ENCODE results near the gene MEGF6.

Gene MEGF6

DNA sequence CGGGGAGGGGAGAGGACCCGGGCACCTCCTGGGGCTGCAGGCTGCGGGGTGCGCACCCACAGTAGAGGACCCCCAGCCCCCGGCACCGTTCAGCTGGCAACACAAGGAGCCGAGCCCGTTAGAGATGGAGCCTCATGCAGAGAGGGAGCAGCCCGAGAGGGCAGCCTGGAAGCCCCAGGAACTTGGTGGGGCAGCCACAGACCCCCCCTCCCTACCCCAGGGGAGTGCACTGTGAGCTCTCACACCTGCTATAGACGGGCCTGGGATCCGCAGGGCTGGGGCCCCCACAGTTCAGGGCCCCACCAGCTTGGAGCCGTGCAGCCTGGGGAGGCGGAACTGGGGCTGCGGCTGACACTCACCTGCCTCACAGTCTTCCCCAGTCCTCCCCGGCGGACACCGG is 109.9 kb downstream of the MEGF6 start:
- no peak overlapping the region for H3K9ac ChIP-seq (ENCODE audit: low read length in 5 of 5)
- H3K27ac ChIP-seq (ENCODE audit: low read depth, low read length): no peak overlapping the region
- peaks cover 0 to 19% (median 2%) of the 10 kb centered on the region in 5 donors for H3K36me3 ChIP-seq (ENCODE audit: control insufficient read depth in 5 of 5, insufficient read depth in 5 of 5, low read length in 5 of 5)
- H3K4me1 ChIP-seq (ENCODE audit: control insufficient read depth in 5 of 5, insufficient read depth in 5 of 5, low read length in 5 of 5): peaks cover 0 to 31% (median 22%) of the 10 kb centered on the region in 5 donors
- H3K4me3 ChIP-seq (ENCODE audit: low read depth in 1 of 5, low read length in 5 of 5): no peak overlapping the region
- peaks cover 0 to 4% (median 0%) of the 10 kb centered on the region in 5 donors for H3K27me3 ChIP-seq (ENCODE audit: control insufficient read depth in 5 of 5, insufficient read depth in 4 of 5, low read length in 5 of 5)
- H3K9me3 ChIP-seq (ENCODE audit: control insufficient read depth in 5 of 5, low read length in 5 of 5): no peaks in the 10 kb centered on the region

DNA sequence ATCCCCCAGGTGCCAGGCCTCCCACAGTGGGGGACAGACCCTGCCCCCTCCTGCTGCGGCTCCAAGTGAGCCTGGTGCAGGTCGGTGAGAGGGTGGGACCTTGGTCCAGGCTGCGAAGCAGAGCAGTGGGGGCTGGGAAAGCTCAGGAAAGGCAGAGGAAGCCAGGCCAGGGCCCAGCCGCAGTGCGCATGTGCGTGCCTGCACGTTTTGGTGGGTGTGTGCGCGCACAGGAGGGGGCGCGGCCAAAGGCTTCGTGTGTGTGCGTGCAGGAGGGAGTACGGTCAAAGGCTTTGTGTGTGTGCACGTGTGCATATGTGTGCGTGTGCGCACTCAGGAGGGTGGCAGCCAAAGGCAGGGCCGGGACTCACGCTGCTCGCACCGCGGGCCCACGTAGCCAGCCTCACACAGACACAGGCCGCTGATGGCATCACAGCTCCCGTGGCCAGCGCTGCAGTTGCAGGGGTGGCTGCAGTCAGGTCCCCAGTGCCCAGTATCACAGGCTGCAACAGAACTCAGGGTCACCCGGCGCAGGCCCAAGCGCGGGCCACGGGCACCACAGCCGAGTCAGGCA is 111.0 kb downstream of the MEGF6 start:
- H3K9me3 ChIP-seq (ENCODE audit: control insufficient read depth in 5 of 5, low read length in 5 of 5): no peaks in the 10 kb centered on the region
- no peak overlapping the region for H3K4me3 ChIP-seq (ENCODE audit: low read depth in 1 of 5, low read length in 5 of 5)
- H3K9ac ChIP-seq (ENCODE audit: low read length in 5 of 5): no peak overlapping the region
- H3K27me3 ChIP-seq (ENCODE audit: control insufficient read depth in 5 of 5, insufficient read depth in 4 of 5, low read length in 5 of 5): peaks cover 0 to 4% (median 0%) of the 10 kb centered on the region in 5 donors
- H3K36me3 ChIP-seq (ENCODE audit: control insufficient read depth in 5 of 5, insufficient read depth in 5 of 5, low read length in 5 of 5): peaks cover 0 to 25% (median 2%) of the 10 kb centered on the region in 5 donors
- H3K4me1 ChIP-seq (ENCODE audit: control insufficient read depth in 5 of 5, insufficient read depth in 5 of 5, low read length in 5 of 5): peaks cover 0 to 31% (median 20%) of the 10 kb centered on the region in 5 donors
- no peak overlapping the region for H3K27ac ChIP-seq (ENCODE audit: low read depth, low read length)

DNA sequence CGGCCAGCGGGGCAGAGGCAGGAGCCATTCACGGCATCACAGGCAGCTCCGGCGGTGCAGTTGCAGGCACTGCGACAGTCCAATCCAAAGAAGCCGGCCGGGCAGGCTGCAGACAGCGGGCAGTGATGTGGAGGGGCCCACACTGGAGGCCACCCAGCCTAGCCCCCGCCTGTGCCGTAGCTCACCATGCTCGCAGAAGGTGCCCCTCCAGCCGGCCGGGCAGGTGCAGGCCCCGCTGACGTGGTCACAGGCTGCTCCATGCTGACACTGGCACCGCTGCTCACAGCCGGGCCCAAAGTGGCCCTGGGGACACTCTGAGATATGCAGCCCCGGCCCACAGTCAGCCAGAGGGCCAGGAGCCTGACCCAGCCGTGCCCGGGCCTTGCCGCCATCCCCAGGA is 111.7 kb downstream of the MEGF6 start:
- Histone ChIP-seq H3K9me3 (ENCODE audit: control insufficient read depth in 5 of 5, low read length in 5 of 5) (no peaks in the 10 kb centered on the region), H3K36me3 (ENCODE audit: control insufficient read depth in 5 of 5, insufficient read depth in 5 of 5, low read length in 5 of 5) (peaks cover 0 to 28% (median 2%) of the 10 kb centered on the region in 5 donors), H3K27me3 (ENCODE audit: control insufficient read depth in 5 of 5, insufficient read depth in 4 of 5, low read length in 5 of 5) (peaks cover 0 to 7% (median 0%) of the 10 kb centered on the region in 5 donors), H3K27ac (ENCODE audit: low read depth, low read length) (no peak overlapping the region), H3K9ac (ENCODE audit: low read length in 5 of 5) (no peak overlapping the region), H3K4me1 (ENCODE audit: control insufficient read depth in 5 of 5, insufficient read depth in 5 of 5, low read length in 5 of 5) (peaks cover 0 to 24% (median 14%) of the 10 kb centered on the region in 5 donors), H3K4me3 (ENCODE audit: low read depth in 1 of 5, low read length in 5 of 5) (no peak overlapping the region)

DNA sequence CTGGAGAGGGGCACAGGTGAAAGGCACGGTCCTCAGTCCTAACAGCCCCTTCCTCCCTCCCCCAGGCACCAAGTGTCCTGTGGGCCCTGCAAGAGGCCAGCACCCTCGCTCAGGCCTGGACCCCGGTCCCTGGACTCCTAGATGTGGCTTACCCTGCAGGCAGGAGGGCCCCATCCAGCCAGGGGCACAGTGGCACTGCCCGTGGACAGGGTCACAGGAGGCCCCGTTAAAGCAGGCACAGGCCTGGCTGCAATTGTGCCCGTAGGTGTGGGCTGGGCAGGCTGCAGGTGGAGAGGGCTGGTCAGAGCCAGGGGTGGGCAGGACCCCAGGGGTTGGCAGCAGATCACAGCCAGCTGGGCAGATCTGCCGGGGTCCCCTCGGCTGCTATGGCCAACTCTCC is 112.3 kb downstream of the MEGF6 start:
- Histone ChIP-seq H3K27ac (ENCODE audit: low read depth, low read length) (no peak overlapping the region), H3K36me3 (ENCODE audit: control insufficient read depth in 5 of 5, insufficient read depth in 5 of 5, low read length in 5 of 5) (peaks cover 0 to 31% (median 2%) of the 10 kb centered on the region in 5 donors), H3K4me3 (ENCODE audit: low read depth in 1 of 5, low read length in 5 of 5) (no peak overlapping the region), H3K4me1 (ENCODE audit: control insufficient read depth in 5 of 5, insufficient read depth in 5 of 5, low read length in 5 of 5) (peaks cover 0 to 18% (median 8%) of the 10 kb centered on the region in 5 donors), H3K9ac (ENCODE audit: low read length in 5 of 5) (no peak overlapping the region), H3K27me3 (ENCODE audit: control insufficient read depth in 5 of 5, insufficient read depth in 4 of 5, low read length in 5 of 5) (peaks cover 0 to 7% (median 0%) of the 10 kb centered on the region in 5 donors), H3K9me3 (ENCODE audit: control insufficient read depth in 5 of 5, low read length in 5 of 5) (no peaks in the 10 kb centered on the region)

DNA sequence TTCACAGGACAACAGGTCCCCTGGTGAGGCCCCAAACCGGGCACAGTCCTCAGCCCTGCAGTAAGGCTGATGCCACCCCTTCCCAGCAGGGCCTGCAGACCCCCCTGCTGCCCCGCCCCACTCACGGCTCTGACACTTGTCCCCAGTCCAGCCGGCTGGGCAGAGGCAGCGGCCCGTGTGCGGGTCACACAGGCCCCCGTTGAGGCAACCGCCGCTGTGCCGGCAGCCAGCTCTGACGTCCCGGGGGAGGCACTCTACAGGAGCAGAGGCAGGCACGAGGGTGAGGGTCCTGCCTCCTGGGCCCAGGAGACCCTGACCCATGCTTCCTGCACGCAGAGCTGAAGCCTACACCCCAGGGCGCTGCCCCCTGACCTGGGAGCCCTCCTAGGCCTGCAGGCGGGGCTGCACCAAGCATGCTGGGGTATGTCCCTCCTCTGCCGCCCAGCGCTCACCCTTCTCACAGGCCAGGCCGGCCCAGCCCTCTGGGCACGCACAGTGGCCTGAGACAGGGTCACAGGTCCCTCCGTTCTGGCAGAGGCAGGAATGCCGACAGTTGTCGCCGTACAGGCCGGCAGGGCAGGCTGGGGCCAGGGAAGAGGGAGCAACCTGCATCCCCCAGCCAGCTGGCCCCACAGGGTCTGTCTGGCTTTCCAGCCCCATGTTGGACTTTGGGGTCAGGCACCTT is 112.9 kb downstream of the MEGF6 start:
- no peak overlapping the region for H3K27ac ChIP-seq (ENCODE audit: low read depth, low read length)
- peaks cover 0 to 34% (median 2%) of the 10 kb centered on the region in 5 donors for H3K36me3 ChIP-seq (ENCODE audit: control insufficient read depth in 5 of 5, insufficient read depth in 5 of 5, low read length in 5 of 5)
- H3K27me3 ChIP-seq (ENCODE audit: control insufficient read depth in 5 of 5, insufficient read depth in 4 of 5, low read length in 5 of 5): peaks cover 0 to 7% (median 0%) of the 10 kb centered on the region in 5 donors
- H3K4me1 ChIP-seq (ENCODE audit: control insufficient read depth in 5 of 5, insufficient read depth in 5 of 5, low read length in 5 of 5): peaks cover 0 to 12% (median 5%) of the 10 kb centered on the region in 5 donors
- no peak overlapping the region for H3K9ac ChIP-seq (ENCODE audit: low read length in 5 of 5)
- H3K9me3 ChIP-seq (ENCODE audit: control insufficient read depth in 5 of 5, low read length in 5 of 5): no peaks in the 10 kb centered on the region
- H3K4me3 ChIP-seq (ENCODE audit: low read depth in 1 of 5, low read length in 5 of 5): no peak overlapping the region

DNA sequence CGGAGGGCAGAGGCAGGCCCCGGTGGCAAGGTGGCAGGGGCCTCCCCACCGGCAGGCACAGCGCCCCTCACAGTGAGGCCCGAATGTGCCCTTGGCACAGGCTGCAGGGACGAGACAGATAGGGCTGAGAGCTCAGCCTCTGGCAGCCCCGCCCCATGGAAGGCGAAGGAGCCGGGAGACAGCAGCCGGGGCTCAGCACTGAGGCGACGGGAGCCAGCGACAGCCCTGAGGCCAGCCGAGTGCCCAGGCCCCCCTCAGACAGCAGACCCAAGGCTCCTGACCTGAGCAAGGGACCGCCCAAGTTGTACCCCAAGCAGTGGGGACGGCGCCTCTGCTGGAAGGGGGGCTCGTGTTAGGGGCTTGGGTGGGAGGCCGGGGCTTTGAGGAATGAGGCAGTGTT is 113.8 kb downstream of the MEGF6 start:
- H3K27ac ChIP-seq (ENCODE audit: low read depth, low read length): no peak overlapping the region
- H3K4me3 ChIP-seq (ENCODE audit: low read depth in 1 of 5, low read length in 5 of 5): no peak overlapping the region
- peaks cover 0 to 35% (median 2%) of the 10 kb centered on the region in 5 donors for H3K36me3 ChIP-seq (ENCODE audit: control insufficient read depth in 5 of 5, insufficient read depth in 5 of 5, low read length in 5 of 5)
- H3K9ac ChIP-seq (ENCODE audit: low read length in 5 of 5): no peak overlapping the region
- H3K4me1 ChIP-seq (ENCODE audit: control insufficient read depth in 5 of 5, insufficient read depth in 5 of 5, low read length in 5 of 5): peaks cover 0 to 11% (median 5%) of the 10 kb centered on the region in 5 donors
- peaks cover 0 to 7% (median 0%) of the 10 kb centered on the region in 5 donors for H3K27me3 ChIP-seq (ENCODE audit: control insufficient read depth in 5 of 5, insufficient read depth in 4 of 5, low read length in 5 of 5)
- no peaks in the 10 kb centered on the region for H3K9me3 ChIP-seq (ENCODE audit: control insufficient read depth in 5 of 5, low read length in 5 of 5)

DNA sequence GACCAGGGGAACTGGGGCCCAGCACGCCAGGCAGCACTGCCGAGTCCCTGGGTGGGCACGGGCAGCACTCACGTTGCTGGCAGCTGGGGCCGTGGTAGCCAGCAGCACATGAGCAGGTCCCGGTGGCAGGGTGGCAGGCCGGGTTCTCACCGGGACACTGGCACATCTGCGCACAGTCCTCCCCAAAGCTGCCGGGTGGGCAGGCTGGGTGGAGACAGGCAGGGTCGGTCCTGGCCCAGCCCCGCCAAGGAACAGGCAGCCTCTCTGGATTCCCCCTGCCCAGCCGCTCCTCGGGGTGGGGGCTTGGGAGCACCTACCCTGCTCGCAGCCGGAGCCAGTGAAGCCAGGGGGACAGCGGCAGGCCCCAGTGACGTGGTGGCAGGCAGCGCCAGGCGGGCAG is 114.4 kb downstream of the MEGF6 start:
- peaks cover 0 to 9% (median 0%) of the 10 kb centered on the region in 5 donors for H3K27me3 ChIP-seq (ENCODE audit: control insufficient read depth in 5 of 5, insufficient read depth in 4 of 5, low read length in 5 of 5)
- H3K4me1 ChIP-seq (ENCODE audit: control insufficient read depth in 5 of 5, insufficient read depth in 5 of 5, low read length in 5 of 5): peaks cover 0 to 11% (median 5%) of the 10 kb centered on the region in 5 donors
- no peak overlapping the region for H3K9ac ChIP-seq (ENCODE audit: low read length in 5 of 5)
- H3K4me3 ChIP-seq (ENCODE audit: low read depth in 1 of 5, low read length in 5 of 5): no peak overlapping the region
- no peak overlapping the region for H3K27ac ChIP-seq (ENCODE audit: low read depth, low read length)
- no peaks in the 10 kb centered on the region for H3K9me3 ChIP-seq (ENCODE audit: control insufficient read depth in 5 of 5, low read length in 5 of 5)
- H3K36me3 ChIP-seq (ENCODE audit: control insufficient read depth in 5 of 5, insufficient read depth in 5 of 5, low read length in 5 of 5): peaks cover 0 to 35% (median 2%) of the 10 kb centered on the region in 5 donors

DNA sequence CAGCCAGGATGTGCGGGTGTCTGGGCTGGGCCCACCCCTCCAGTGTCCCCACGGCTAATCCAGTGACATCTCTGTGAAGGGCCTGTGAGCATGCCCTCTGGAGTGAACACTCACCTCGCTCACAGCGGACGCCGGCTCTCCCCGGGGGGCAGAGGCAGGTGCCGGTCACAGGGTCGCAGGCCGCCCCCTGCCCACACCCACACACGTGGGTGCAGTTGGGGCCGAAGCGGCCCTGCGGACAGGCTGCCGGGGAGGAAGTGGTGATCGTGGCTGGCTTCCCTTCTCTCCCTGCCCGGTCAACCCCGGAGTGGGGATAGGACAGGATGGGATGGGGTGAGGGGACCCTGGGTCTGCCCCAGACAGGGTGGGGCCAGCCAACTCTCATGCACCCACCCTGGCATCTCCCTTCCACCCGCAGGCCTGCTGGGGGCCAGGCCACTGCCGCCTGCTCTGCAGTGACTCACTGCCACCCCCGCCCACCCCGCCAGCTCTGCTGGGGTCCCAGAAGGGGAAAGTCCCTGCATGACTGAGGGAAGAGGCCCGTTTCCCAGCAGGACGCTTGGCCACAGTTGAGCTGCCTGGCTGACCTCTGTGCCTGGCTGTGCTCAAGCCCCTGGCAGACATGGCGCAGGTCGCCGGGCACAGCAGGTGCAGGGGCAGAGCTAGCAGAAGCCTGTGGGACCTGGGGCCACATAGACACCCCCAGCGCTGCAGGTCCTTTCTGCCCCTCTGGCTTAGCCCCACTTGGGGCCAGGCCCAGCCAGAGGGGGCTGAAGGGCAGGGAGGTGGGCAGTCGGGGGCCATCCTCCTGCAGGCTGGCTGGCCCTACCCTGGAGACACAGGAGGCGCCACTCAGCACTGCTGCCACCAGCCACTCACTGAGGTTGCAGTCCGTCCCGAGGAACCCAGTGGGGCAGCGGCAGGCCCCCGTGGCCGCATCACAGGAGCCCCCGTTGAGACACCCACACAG is 115.2 kb downstream of the MEGF6 start:
- Histone ChIP-seq H3K4me1 (ENCODE audit: control insufficient read depth in 5 of 5, insufficient read depth in 5 of 5, low read length in 5 of 5) (peaks cover 0 to 3% (median 2%) of the 10 kb centered on the region in 5 donors), H3K36me3 (ENCODE audit: control insufficient read depth in 5 of 5, insufficient read depth in 5 of 5, low read length in 5 of 5) (peaks cover 0 to 35% (median 2%) of the 10 kb centered on the region in 5 donors), H3K27me3 (ENCODE audit: control insufficient read depth in 5 of 5, insufficient read depth in 4 of 5, low read length in 5 of 5) (peaks cover 0 to 10% (median 0%) of the 10 kb centered on the region in 5 donors), H3K9me3 (ENCODE audit: control insufficient read depth in 5 of 5, low read length in 5 of 5) (no peaks in the 10 kb centered on the region), H3K27ac (ENCODE audit: low read depth, low read length) (no peak overlapping the region), H3K9ac (ENCODE audit: low read length in 5 of 5) (no peak overlapping the region), H3K4me3 (ENCODE audit: low read depth in 1 of 5, low read length in 5 of 5) (no peak overlapping the region)

DNA sequence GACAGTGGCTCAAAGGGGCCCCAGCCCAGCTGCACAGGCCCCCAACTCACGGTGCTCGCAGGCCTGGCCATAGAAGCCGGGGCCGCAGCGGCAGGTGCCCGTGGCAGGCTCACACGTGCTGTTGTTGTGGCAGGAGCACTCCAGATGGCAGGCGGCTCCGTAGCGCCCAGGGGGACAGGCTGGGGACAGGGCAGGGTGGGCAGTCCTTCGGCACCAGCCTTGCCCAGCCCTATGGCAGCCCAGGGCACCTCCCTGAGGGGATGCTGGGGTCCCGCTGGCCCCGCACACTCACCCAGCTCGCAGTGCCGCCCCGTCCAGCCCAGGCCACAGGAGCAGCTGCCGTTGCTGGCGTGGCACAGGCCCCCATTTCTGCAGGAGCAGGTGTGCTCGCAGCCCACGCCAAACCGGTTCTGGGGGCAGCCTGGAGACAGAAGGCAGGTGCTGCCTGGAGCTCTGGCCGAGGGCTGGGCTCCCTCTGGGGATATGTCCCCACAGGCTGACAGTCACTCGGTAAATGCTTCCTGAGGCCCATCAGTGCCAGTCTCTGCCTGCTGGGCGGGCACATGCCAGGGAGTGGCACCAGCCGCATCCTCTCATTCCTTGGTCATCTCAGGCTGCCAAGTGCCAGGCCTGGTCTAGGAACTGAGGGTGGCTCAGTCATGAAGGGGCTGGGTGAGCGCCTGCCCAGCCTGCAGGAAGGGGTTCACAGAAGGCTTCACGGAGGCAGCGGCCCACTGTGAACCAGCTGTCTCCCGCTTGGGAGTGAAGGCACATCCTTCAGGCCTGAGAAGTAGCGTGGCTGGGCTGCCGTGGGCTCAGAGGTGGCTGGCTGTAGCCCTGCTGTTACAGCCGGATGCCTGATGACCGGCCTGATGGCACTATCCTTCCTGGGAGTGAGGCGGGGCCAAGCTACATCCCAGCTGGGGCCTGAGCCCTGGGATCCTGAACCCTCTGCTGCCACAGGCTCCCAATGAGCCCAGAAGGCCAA is 116.7 kb downstream of the MEGF6 start:
- no peaks in the 10 kb centered on the region for H3K9me3 ChIP-seq (ENCODE audit: control insufficient read depth in 5 of 5, low read length in 5 of 5)
- H3K4me3 ChIP-seq (ENCODE audit: low read depth in 1 of 5, low read length in 5 of 5): no peak overlapping the region
- peaks cover 0 to 37% (median 2%) of the 10 kb centered on the region in 5 donors for H3K36me3 ChIP-seq (ENCODE audit: control insufficient read depth in 5 of 5, insufficient read depth in 5 of 5, low read length in 5 of 5)
- no peak overlapping the region for H3K27ac ChIP-seq (ENCODE audit: low read depth, low read length)
- no peaks in the 10 kb centered on the region for H3K4me1 ChIP-seq (ENCODE audit: control insufficient read depth in 5 of 5, insufficient read depth in 5 of 5, low read length in 5 of 5)
- peaks cover 0 to 10% (median 0%) of the 10 kb centered on the region in 5 donors for H3K27me3 ChIP-seq (ENCODE audit: control insufficient read depth in 5 of 5, insufficient read depth in 4 of 5, low read length in 5 of 5)
- no peak overlapping the region for H3K9ac ChIP-seq (ENCODE audit: low read length in 5 of 5)
